ENCODE data around the gene IL15RA. TPM values are rescaled to one million over a fixed set of nuclear protein-coding genes. Genes with fewer than 3 reads are reported as not detected.
"Not testable (repeated sequence)": the region's sequence is repeated elsewhere in the genome, so short reads cannot be mapped to it uniquely, and the experiment has no call there.

The IL15RA gene
- total RNA-seq, 1 donor from 2014 or later, result 24.8 TPM

- Histone ChIP-seq H3K27me3 (no peaks in the 10 kb centered on the region), H3K9me3 (no peaks in the 10 kb centered on the region), H3K27ac (no peak overlapping the region), H3K4me3 (no peak overlapping the region), H3K4me1 (no peaks in the 10 kb centered on the region), H3K36me3 (peaks cover 93 to 97% of the 10 kb centered on the region in 2 donors)
- intact Hi-C loops (cut with DNase I), result no loop called here
- TF ChIP-seq, protein P1, sequence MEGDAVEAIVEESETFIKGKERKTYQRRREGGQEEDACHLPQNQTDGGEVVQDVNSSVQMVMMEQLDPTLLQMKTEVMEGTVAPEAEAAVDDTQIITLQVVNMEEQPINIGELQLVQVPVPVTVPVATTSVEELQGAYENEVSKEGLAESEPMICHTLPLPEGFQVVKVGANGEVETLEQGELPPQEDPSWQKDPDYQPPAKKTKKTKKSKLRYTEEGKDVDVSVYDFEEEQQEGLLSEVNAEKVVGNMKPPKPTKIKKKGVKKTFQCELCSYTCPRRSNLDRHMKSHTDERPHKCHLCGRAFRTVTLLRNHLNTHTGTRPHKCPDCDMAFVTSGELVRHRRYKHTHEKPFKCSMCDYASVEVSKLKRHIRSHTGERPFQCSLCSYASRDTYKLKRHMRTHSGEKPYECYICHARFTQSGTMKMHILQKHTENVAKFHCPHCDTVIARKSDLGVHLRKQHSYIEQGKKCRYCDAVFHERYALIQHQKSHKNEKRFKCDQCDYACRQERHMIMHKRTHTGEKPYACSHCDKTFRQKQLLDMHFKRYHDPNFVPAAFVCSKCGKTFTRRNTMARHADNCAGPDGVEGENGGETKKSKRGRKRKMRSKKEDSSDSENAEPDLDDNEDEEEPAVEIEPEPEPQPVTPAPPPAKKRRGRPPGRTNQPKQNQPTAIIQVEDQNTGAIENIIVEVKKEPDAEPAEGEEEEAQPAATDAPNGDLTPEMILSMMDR (IDR thresholded peaks at IDR 0.05), result no peak
- DNase-seq (ENCODE audit: low spot score in 2 of 2), result no peak
Observed at GRCh38 chr10:5913736-5914135, 63.6 kb downstream of the IL15RA start.

- H3K4me1 ChIP-seq, result no peaks in the 10 kb centered on the region
- no peak overlapping the region for H3K27ac ChIP-seq
- H3K36me3 ChIP-seq, result peaks cover 86 to 91% of the 10 kb centered on the region in 2 donors
- H3K4me3 ChIP-seq, result no peak overlapping the region
- no peak for DNase-seq (ENCODE audit: low spot score in 2 of 2)
- intact Hi-C loops (cut with DNase I), result no loop called here
- TF ChIP-seq, protein P1 (IDR thresholded peaks at IDR 0.05), result no peak
- no peaks in the 10 kb centered on the region for H3K27me3 ChIP-seq
- no peaks in the 10 kb centered on the region for H3K9me3 ChIP-seq
Observed at GRCh38 chr10:5911670-5912069, 65.7 kb downstream of the IL15RA start.

DNA sequence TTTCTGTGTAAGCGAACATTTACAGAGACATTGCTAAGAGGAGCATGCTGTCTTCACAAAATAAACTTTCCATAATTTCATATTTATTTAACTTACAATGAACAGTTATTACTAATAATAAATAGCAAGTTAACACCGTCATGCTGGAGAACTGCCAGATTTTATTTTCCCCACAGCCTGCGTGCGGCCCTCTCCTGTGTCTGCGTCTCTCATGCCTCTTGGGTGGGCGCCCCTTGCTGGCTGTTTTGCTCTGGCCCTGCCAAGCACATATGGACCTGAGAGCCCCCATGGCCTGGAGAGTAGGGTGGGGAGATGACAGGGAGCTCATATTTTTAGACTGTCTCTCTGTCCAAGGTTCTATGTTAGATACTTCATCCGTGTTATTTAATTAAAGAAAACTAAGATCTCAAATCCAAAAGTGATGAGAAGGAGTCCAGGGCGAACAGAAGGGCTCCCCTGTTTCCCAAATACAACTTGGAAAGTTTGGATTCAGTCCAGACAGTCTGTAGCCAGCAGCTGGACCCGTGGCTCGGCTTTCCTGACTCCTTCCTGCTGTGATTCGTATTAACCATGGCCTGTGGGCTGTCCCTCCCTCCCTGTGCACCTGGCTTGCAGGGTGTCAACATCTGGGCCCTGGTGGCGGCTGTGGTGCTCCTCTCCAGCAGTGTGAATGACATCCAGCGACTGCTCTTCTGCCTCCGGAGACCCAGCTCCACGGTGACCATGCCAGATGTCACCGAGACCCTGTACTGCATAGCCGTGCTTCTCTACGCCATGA lies 66.8 kb downstream of the IL15RA start:
- no peak overlapping the region for H3K4me3 ChIP-seq
- no peak overlapping the region for H3K27ac ChIP-seq
- H3K36me3 ChIP-seq, result peaks cover 81 to 88% of the 10 kb centered on the region in 2 donors
- no peaks in the 10 kb centered on the region for H3K9me3 ChIP-seq
- TF ChIP-seq, protein P1 (IDR thresholded peaks at IDR 0.05), result no peak
- intact Hi-C loops (cut with DNase I), result no loop called here
- no peaks in the 10 kb centered on the region for H3K27me3 ChIP-seq
- no peaks in the 10 kb centered on the region for H3K4me1 ChIP-seq
- DNase-seq (ENCODE audit: low spot score in 2 of 2), result no peak

- DNase-seq (ENCODE audit: low spot score in 2 of 2); H3K27ac ChIP-seq; H3K27me3 ChIP-seq; intact Hi-C loops (cut with DNase I); H3K4me1 ChIP-seq; H3K4me3 ChIP-seq; H3K9me3 ChIP-seq: not testable (repeated sequence)
- H3K36me3 ChIP-seq, result peaks cover 63 to 74% of the 10 kb centered on the region in 2 donors
Observed at GRCh38 chr10:5908676-5909075, 68.7 kb downstream of the IL15RA start.

DNA sequence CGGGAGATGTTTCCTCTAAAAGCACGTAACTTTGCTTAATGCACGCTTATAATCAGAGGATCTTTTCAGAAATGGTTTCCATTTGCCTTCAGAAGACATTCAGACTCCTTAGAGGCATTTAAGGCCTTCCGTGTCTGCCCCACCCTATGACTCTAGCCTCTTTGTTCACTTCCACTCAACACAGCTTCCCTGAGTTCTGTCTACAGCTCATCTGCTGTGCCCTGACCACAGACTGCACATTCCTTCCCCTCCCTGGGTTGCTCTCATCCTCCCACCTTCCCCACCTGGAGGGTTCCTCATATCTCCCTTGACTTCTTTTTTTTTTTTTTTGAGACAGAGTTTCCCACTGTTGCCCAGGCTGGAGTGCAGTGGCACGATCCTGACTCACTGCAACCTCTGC lies 70.7 kb downstream of the IL15RA start:
- H3K27me3 ChIP-seq, result no peaks in the 10 kb centered on the region
- intact Hi-C loops (cut with DNase I), result no loop called here
- H3K27ac ChIP-seq, result no peak overlapping the region
- no peak overlapping the region for H3K4me3 ChIP-seq
- no peaks in the 10 kb centered on the region for H3K9me3 ChIP-seq
- DNase-seq (ENCODE audit: low spot score in 2 of 2), result no peak
- TF ChIP-seq, protein P1 (IDR thresholded peaks at IDR 0.05), result no peak
- H3K36me3 ChIP-seq, result peaks cover 46 to 57% of the 10 kb centered on the region in 2 donors
- no peaks in the 10 kb centered on the region for H3K4me1 ChIP-seq

GRCh38 chr10:5905854-5906507 lies 71.4 kb downstream of the IL15RA start:
- peaks cover 40 to 50% of the 10 kb centered on the region in 2 donors for H3K36me3 ChIP-seq

More at GRCh38 chr10:5905854-5906507, 71.4 kb downstream of the IL15RA start:
- no peak overlapping the region for H3K4me3 ChIP-seq
- H3K4me1 ChIP-seq, result no peaks in the 10 kb centered on the region
- no peaks in the 10 kb centered on the region for H3K27me3 ChIP-seq
- H3K9me3 ChIP-seq, result no peaks in the 10 kb centered on the region
- intact Hi-C loops (cut with DNase I), result no loop called here
- no peak for DNase-seq (ENCODE audit: low spot score in 2 of 2)
- H3K27ac ChIP-seq, result no peak overlapping the region
- TF ChIP-seq, protein P1 (IDR thresholded peaks at IDR 0.05), result no peak
